HG03135 (cell line): ENCODE results near the gene GDF7.
"Not testable (repeated sequence)": the region's sequence is repeated elsewhere in the genome, so short reads cannot be mapped to it uniquely, and the experiment has no call there.

Experiments
- ATAC-seq: cut with Tn5 transposase; IDR thresholded peaks from one replicate; pipeline ENCODE4 v1.9.1; 2021; ENCODE audit warnings: mild to moderate bottlenecking, moderate library complexity; ENCODE audit not compliant: unreplicated experiment

GDF7 gene

GRCh38 chr2:20693317-20693716, 26.4 kb downstream of the GDF7 start:
- ATAC-seq = no peak

GRCh38 chr2:20696366-20696765, 29.4 kb downstream of the GDF7 start:
- ATAC-seq = no peak

- no peak for ATAC-seq
These were observed 30.5 kb downstream of the GDF7 start for GRCh38 chr2:20697322-20697934.

- no peak for ATAC-seq
These were observed 32.1 kb downstream of the GDF7 start for GRCh38 chr2:20698916-20699613.

GRCh38 chr2:20702563-20702962, 35.6 kb downstream of the GDF7 start:
- ATAC-seq = no peak

- no peak for ATAC-seq
These were observed 37.9 kb downstream of the GDF7 start for GRCh38 chr2:20704886-20705285.

- no peak for ATAC-seq
These were observed 39.3 kb downstream of the GDF7 start for GRCh38 chr2:20706217-20706616.

GRCh38 chr2:20706786-20707185, 39.8 kb downstream of the GDF7 start:
- ATAC-seq = no peak

- no peak for ATAC-seq
These were observed 40.7 kb downstream of the GDF7 start for GRCh38 chr2:20707601-20708000.

- not testable (repeated sequence) for ATAC-seq
These were observed 44.7 kb downstream of the GDF7 start for GRCh38 chr2:20711641-20712040.

- not testable (repeated sequence) for ATAC-seq
These were observed 46.6 kb downstream of the GDF7 start for GRCh38 chr2:20713585-20713984.

GRCh38 chr2:20714412-20714811, 47.5 kb downstream of the GDF7 start:
- ATAC-seq = not testable (repeated sequence)

GRCh38 chr2:20716164-20716563, 49.2 kb downstream of the GDF7 start:
- not testable (repeated sequence) for ATAC-seq

- ATAC-seq = no peak
These were observed 50.7 kb downstream of the GDF7 start for GRCh38 chr2:20717641-20718040.

- ATAC-seq = no peak
These were observed 55.8 kb downstream of the GDF7 start for GRCh38 chr2:20722592-20723240.

GRCh38 chr2:20723543-20723942, 56.6 kb downstream of the GDF7 start:
- ATAC-seq = no peak

GRCh38 chr2:20724500-20725053, 57.6 kb downstream of the GDF7 start:
- ATAC-seq = no peak

GRCh38 chr2:20725782-20726181, 58.8 kb downstream of the GDF7 start:
- no peak for ATAC-seq

- ATAC-seq = no peak
These were observed 60.0 kb downstream of the GDF7 start for GRCh38 chr2:20726913-20727312.

- no peak for ATAC-seq
These were observed 61.3 kb downstream of the GDF7 start for GRCh38 chr2:20728114-20728758.
